ENCODE measurements around the gene FAM200B. TPM values are rescaled to one million over a fixed set of nuclear protein-coding genes. Genes with fewer than 3 reads are reported as not detected.

FAM200B gene
- total and polyA plus RNA-seq, 2 donors (not counting 3 experiments of a cell fraction or from before 2014, with no cell fraction given) = 13.9 to 24.6 TPM

DNA sequence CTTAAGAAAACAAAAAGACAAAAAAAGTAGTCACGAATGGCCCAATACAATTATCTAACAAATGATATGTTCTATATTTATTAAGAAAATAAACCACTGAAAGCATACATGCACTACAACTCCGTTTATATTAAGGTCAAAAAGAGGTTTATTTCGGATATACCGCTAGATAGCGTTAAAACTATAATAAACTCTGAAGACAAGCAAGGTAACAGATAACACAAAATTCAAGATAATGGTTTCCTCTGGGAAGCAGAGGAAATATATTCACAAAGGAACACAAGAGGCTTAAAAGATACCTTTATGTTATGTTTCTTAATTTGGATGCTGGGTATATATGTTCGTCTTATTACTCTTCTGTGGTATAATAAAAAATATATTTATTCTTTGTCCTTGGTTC, 4.7 kb upstream of the FAM200B start:
- BruUV-seq (replicated peaks) = no TSS peak
- Histone ChIP-seq H3K9ac (replicated peaks; ENCODE audit: extremely low read depth, insufficient read depth, low read length) (no peak overlapping the region), H3K79me2 (ENCODE audit: control insufficient read depth, insufficient read depth, low read length) (peaks cover 89% of the 10 kb centered on the region), H3K4me2 (ENCODE audit: insufficient read depth, low read length) (peak overlapping the region; percentile 19), H3K9me1 (replicated peaks; ENCODE audit: control insufficient read depth, extremely low read depth, insufficient read depth, low read length) (no peaks in the 10 kb centered on the region), H4K20me1 (replicated peaks; ENCODE audit: control insufficient read depth, extremely low read depth, insufficient read depth, low read length) (no peaks in the 10 kb centered on the region), H3K27me3 (ENCODE audit: control insufficient read depth in 2 of 2, insufficient read depth in 2 of 2, low read length in 2 of 2) (no peaks in the 10 kb centered on the region), H3K4me3 (replicated peaks in 1 of 3; ENCODE audit: insufficient read depth in 1 of 3, low read depth in 1 of 3, low read length in 3 of 3) (no peak overlapping the region), H3K4me1 (ENCODE audit: control insufficient read depth, extremely low read depth, insufficient read depth, low read length) (peaks cover 30% of the 10 kb centered on the region), H3K9me3 (replicated peaks; ENCODE audit: control insufficient read depth, insufficient read depth, low read length) (no peaks in the 10 kb centered on the region), H3K36me3 (ENCODE audit: control insufficient read depth in 2 of 2, extremely low read depth in 1 of 2, insufficient read depth in 2 of 2, low read length in 2 of 2) (no peaks in the 10 kb centered on the region), H2AFZ (ENCODE audit: low read depth, low read length) (no peak overlapping the region), H3K27ac (ENCODE audit: insufficient read depth, low read depth, low read length) (no peak overlapping the region)
- TF ChIP-seq GATA2 (IDR thresholded peaks at IDR 0.05; ENCODE audit: insufficient read depth, insufficient read length, low read depth, low read length) (no peak), MYC (IDR thresholded peaks at IDR 0.05; ENCODE audit: low read depth, low read length) (no peak), POLR2AphosphoS5 (IDR thresholded peaks at IDR 0.05; ENCODE audit: insufficient read depth, low read depth, low read length) (no peak), EZH2 (IDR thresholded peaks at IDR 0.05; ENCODE audit: borderline replicate concordance, low read depth, low read length, severe bottlenecking) (no peak), POLR2A (IDR thresholded peaks at IDR 0.05; ENCODE audit: low read depth, low read length) (no peak), JUN (IDR thresholded peaks at IDR 0.05; ENCODE audit: borderline replicate concordance, insufficient read depth, insufficient read length, low read depth) (no peak), FOS (IDR thresholded peaks at IDR 0.05; ENCODE audit: borderline replicate concordance, insufficient read depth, low read length) (no peak)
- TF ChIP-seq, protein P1, sequence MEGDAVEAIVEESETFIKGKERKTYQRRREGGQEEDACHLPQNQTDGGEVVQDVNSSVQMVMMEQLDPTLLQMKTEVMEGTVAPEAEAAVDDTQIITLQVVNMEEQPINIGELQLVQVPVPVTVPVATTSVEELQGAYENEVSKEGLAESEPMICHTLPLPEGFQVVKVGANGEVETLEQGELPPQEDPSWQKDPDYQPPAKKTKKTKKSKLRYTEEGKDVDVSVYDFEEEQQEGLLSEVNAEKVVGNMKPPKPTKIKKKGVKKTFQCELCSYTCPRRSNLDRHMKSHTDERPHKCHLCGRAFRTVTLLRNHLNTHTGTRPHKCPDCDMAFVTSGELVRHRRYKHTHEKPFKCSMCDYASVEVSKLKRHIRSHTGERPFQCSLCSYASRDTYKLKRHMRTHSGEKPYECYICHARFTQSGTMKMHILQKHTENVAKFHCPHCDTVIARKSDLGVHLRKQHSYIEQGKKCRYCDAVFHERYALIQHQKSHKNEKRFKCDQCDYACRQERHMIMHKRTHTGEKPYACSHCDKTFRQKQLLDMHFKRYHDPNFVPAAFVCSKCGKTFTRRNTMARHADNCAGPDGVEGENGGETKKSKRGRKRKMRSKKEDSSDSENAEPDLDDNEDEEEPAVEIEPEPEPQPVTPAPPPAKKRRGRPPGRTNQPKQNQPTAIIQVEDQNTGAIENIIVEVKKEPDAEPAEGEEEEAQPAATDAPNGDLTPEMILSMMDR (IDR thresholded peaks at IDR 0.05; ENCODE audit: extremely low read depth in 1 of 2, insufficient read depth in 1 of 2, low read depth in 1 of 2, low read length in 2 of 2) = no peak
- TF ChIP-seq, protein P2, sequence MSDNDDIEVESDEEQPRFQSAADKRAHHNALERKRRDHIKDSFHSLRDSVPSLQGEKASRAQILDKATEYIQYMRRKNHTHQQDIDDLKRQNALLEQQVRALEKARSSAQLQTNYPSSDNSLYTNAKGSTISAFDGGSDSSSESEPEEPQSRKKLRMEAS (IDR thresholded peaks at IDR 0.05; ENCODE audit: insufficient read depth, insufficient read length) = no peak
- intact Hi-C loops (cut with micrococcal nuclease) = loop anchor here (1.0 kb wide), 1 partner anchor 8 kb away; no protein-coding TSS in a partner anchor
- no peak for DNase-seq (ENCODE audit: low read depth, low spot score)
- POLR2A ChIA-PET = no interaction called here
- FAIRE-seq = no peak
- CTCF ChIA-PET = interaction anchor here (0.6 to 0.7 kb wide), 2 partner anchors 20 to 543 kb away, joined by 3 read pairs; no protein-coding TSS in a partner anchor
- dilution Hi-C loops (cut with MboI; ENCODE audit: extremely low pct_ligation_motif_present, low sequenced_read_pairs) = no loop called here
